Measurements from ENCODE around the gene HGFAC. TPM values are rescaled to one million over a fixed set of nuclear protein-coding genes. Genes with fewer than 3 reads are reported as not detected.

HGFAC gene
- total and polyA plus RNA-seq, 2 of the 13 experiments (the other 11 are each of a cell fraction or from before 2014, with no cell fraction given): 8.5 to 63.6 TPM

- TF ChIP-seq AGO2 (optimal IDR thresholded peaks at IDR 0.05; ENCODE audit: low read depth, low read length): peak; percentile 77
Observed at GRCh38 chr4:3436048-3436797, 5.5 kb upstream of the HGFAC start (continued).

- no peaks in the 10 kb centered on the region for H3K9me3 ChIP-seq (ENCODE audit: low read length)
- H3K79me2 ChIP-seq (ENCODE audit: insufficient read depth, low read length): no peaks in the 10 kb centered on the region
- POLR2A ChIA-PET: no interaction called here
- DNase-seq (ENCODE audit: low spot score) (no peak), FAIRE-seq (no peak), ATAC-seq (peak; percentile 6)
- no TSS peak for BruUV-seq (replicated peaks)
- H3K27me3 ChIP-seq (ENCODE audit: control insufficient read depth in 1 of 2, insufficient read depth in 2 of 2, low read length in 2 of 2): no peaks in the 10 kb centered on the region
- intact Hi-C loops (cut with micrococcal nuclease; ENCODE audit: unreplicated experiment) (no loop called here), in situ Hi-C loops (cut with HindIII; ENCODE audit: extremely low pct_ligation_motif_present, low pct_unique_long_range_greater_than_20kb) (no loop called here)
- no peak overlapping the region for H2AFZ ChIP-seq (ENCODE audit: low read length)
- no CpG with 5 or more reads among the region's 19 CpGs for WGBS (ENCODE audit: low lambda C conversion rate)
- H3K27ac ChIP-seq (ENCODE audit: extremely low read length, insufficient read depth, low read length): no peak overlapping the region
- no peak overlapping the region for H3K4me2 ChIP-seq (ENCODE audit: low read depth, low read length)
- peaks cover 37% of the 10 kb centered on the region for H3K4me1 ChIP-seq (ENCODE audit: insufficient read depth, low read length)
- H4K20me1 ChIP-seq (ENCODE audit: insufficient read depth, low read length): no peaks in the 10 kb centered on the region
- H3K4me3 ChIP-seq (replicated peaks in 1 of 3; ENCODE audit: insufficient read depth in 1 of 3, low read depth in 2 of 3, low read length in 3 of 3): no peak overlapping the region
- no peak overlapping the region for H3K9ac ChIP-seq (ENCODE audit: insufficient read depth, low read depth, low read length)
- no peaks in the 10 kb centered on the region; a peak in 1 of 5 replicates for H3K36me3 ChIP-seq (replicated peaks in 1 of 2; ENCODE audit: control insufficient read depth in 1 of 2, insufficient read depth in 2 of 2, low read length in 2 of 2)
- CTCF ChIA-PET (ENCODE audit: low intra/inter-chr PET ratio, low total read pairs): no interaction called here
- TF ChIP-seq TOE1 (CRISPR knock-in tag; IDR thresholded peaks at IDR 0.05): no peak
- no peak for TF ChIP-seq ZNF562 (CRISPR knock-in tag; IDR thresholded peaks at IDR 0.05; ENCODE audit: borderline replicate concordance)
- no peak for TF ChIP-seq MTA1 (CRISPR knock-in tag; IDR thresholded peaks at IDR 0.05; ENCODE audit: borderline replicate concordance)
- no peak for TF ChIP-seq WIZ (CRISPR knock-in tag; IDR thresholded peaks at IDR 0.05)
- no peak for TF ChIP-seq ZBED4 (CRISPR knock-in tag; IDR thresholded peaks at IDR 0.05; ENCODE audit: borderline replicate concordance)
- TF ChIP-seq SOX5 (CRISPR knock-in tag; IDR thresholded peaks at IDR 0.05; ENCODE audit: borderline replicate concordance): no peak
- TF ChIP-seq ETV6 (CRISPR knock-in tag; conservative IDR thresholded peaks at IDR 0.05): no peak
- TF ChIP-seq NFE2 (CRISPR knock-in tag; IDR thresholded peaks at IDR 0.05): no peak
- no peak for TF ChIP-seq ZNF770 (CRISPR knock-in tag; IDR thresholded peaks at IDR 0.05)
- TF ChIP-seq HIC2 (CRISPR knock-in tag; IDR thresholded peaks at IDR 0.05; ENCODE audit: low read depth): peak; percentile 52; the same call in 1 of the 2 replicates
- no peak for TF ChIP-seq ZNF430 (CRISPR knock-in tag; IDR thresholded peaks at IDR 0.05)
- TF ChIP-seq MXD1 (CRISPR knock-in tag; IDR thresholded peaks at IDR 0.05): peak; percentile 33; the same call in 1 of the 2 replicates
Observed at GRCh38 chr4:3436798-3437581, 4.8 kb upstream of the HGFAC start.

All from HepG2 (cell line).